Mesodermal cell (in vitro differentiated cells): ENCODE measurements around the gene RSL24D1. TPM values are rescaled to one million over a fixed set of nuclear protein-coding genes. Genes with fewer than 3 reads are reported as not detected.

Experiments
- H3K27ac ChIP-seq: 2 replicates; pipeline ENCODE4 v1.7.0; 2013; ENCODE audit warnings: mild to moderate bottlenecking, low read depth, low read length, moderate library complexity; ENCODE audit not compliant: severe bottlenecking
- H3K36me3 ChIP-seq: 2 replicates; pipeline ENCODE4 v1.7.1; 2013; ENCODE audit warnings: mild to moderate bottlenecking, low read length, moderate library complexity; ENCODE audit not compliant: control insufficient read depth, insufficient read depth
- H3K4me1 ChIP-seq: one replicate; pipeline ENCODE4 v1.7.1; 2013; ENCODE audit warnings: mild to moderate bottlenecking, low read length; ENCODE audit not compliant: insufficient read depth, control insufficient read depth, poor library complexity, severe bottlenecking
- H3K4me3 ChIP-seq: 2 replicates; pipeline ENCODE4 v1.7.0; 2013; ENCODE audit warnings: low read length, control low read depth, mild to moderate bottlenecking; ENCODE audit not compliant: insufficient read depth, poor library complexity, severe bottlenecking; ENCODE audit errors: extremely low read depth
- H3K9me3 ChIP-seq: 2 replicates; pipeline ENCODE4 v1.7.1; 2013; ENCODE audit warnings: mild to moderate bottlenecking, low read length, moderate library complexity; ENCODE audit not compliant: control insufficient read depth
- WGBS, 2 experiments: methylation state at CpG; one replicate each; pipeline ENCODE4 v1.1.5; 2013; ENCODE audit warnings: missing lambda C conversion rate in 2 of 2; ENCODE audit not compliant: insufficient coverage in 2 of 2; 5-methylcytosine and 5-hydroxymethylcytosine counted together
- polyA plus RNA-seq, 2 experiments: library from polyadenylated mRNA; stranded (reverse); fragments of 50-300 nt; gene quantifications; one replicate each; pipeline ENCODE4 v1.2.3, GENCODE V29; 2013

The RSL24D1 gene
- polyA plus RNA-seq (2013, experiment 1 of 2), result 104 TPM
- 127 TPM for polyA plus RNA-seq (2013, experiment 2 of 2)

DNA sequence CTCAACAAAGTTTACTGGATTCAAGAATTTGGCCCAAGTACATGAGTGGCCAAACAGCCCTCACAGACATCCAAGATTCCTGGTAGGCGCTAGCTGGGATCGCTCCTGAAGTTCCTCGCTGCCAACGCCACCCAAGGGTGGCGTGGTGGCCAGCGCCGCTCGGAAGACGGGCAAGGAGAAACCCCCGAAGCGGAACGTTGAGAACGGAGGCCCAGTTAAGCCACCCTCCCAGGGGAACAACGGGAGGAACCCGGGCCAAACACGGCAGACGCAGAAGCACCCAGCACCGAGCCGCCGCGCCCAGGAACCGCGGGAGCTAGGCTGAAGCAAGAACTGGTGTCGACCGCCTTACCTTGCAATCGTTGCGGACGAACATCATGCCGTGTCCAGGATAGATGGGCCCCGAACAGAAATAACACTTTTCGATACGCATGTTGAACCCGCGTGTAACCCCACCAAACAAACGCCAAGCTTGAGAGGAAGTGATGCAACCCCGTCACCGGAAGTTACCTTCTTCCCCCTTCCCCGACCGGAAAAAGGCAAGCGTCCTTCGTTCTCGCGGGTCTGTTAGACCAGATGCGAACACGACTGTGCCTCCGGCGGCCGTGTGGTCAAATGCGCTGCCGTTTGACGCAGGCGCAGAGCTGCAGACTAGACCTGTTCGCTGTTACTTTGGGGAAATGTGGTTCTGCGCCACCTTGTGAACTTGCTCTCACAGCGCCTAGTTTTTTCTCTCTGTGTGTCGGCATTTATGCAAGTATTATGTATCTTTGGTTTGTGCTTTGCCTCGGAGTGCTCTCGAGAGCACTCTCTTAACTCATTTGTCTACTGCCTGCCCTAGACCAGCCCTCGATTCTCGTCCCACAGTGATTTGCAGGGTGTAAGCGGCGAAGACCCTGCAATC lies at the start of gene RSL24D1:
Gene RSL24D1 (minus strand): TSS at position 484 of the 904 bp plus-strand sequence. CDS start 51 bp downstream, at position 433.
- H3K36me3 ChIP-seq, result peaks cover 23% of the 10 kb centered on the region
- 0 to 1% methylated on average over 57 to 58 of the region's 62 CpGs for WGBS, 2 experiments

DNA sequence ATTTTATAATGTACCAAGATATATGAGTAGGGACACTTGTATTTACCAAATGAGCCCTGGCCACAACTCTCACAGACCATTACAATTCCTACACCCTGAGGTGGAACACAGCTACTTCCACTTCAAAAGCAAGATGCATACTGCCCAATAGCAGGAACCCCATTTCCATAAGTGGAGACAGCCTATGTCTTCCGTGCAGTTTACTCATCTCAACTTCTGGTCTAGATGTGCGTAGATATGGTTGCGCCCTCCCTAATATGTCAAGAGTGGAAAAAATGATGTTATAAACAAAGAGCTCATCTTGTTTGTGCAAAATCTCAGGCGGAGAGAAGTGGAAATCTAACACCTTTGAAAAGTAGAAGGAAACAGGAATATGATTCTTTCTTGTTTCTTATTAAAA lies 48.3 kb upstream of the RSL24D1 start:
- Histone ChIP-seq H3K9me3 (no peaks in the 10 kb centered on the region), H3K27ac (no peak overlapping the region), H3K36me3 (no peaks in the 10 kb centered on the region), H3K4me3 (no peak overlapping the region), H3K4me1 (no peaks in the 10 kb centered on the region)
- 75 to 100% methylated on average over 1 of the region's 4 CpGs for WGBS, 2 experiments

More for the DNA sequence above, at the start of gene RSL24D1:
- Histone ChIP-seq H3K4me1 (peaks cover 12% of the 10 kb centered on the region), H3K4me3 (peak within 1 kb of the TSS; percentile 85), H3K9me3 (no peaks in the 10 kb centered on the region), H3K27ac (peak within 1 kb of the TSS; percentile 97)

DNA sequence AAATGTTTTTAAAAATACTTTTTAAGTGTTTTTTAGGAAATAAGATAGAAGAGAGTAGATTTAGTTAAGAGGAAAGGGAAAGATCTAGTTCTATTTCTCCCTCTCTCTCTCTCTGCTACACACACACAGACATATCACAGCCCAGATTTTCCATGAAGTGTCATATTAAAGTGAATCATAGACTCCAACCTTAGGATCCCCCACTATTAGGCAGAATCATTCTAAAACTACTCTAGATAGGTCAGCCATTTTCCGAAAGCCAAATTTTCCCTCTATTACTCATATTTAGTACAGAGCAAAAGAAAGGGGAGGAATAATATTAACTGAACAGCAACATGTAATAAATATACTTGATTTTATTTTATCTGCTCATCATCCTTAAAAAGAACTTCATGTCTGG lies 45.1 kb upstream of the RSL24D1 start:
- H3K9me3 ChIP-seq, result no peaks in the 10 kb centered on the region
- no peak overlapping the region for H3K27ac ChIP-seq
- no peaks in the 10 kb centered on the region for H3K36me3 ChIP-seq
- H3K4me1 ChIP-seq, result no peaks in the 10 kb centered on the region
- no peak overlapping the region for H3K4me3 ChIP-seq
- no CpG with 5 or more reads among the region's 1 CpG for WGBS, 2 experiments

DNA sequence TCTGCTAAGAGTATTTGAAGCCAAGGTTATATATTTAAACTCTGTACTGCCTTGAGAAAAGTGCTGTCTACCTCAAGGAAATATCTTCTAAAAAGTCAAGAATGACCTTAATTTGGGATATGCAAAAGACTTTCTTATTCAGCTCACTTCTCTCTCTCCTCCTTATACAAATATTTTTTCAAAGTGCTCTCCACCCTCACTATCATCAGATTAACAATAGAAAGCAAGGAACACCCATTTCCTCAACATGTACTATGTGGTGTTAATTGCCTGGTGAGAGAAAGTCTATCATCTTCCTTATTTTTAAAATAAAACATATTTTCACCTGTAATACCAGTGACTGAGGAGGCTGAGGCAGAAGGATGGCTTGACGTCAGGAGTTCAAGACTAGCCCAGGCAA lies 44.4 kb upstream of the RSL24D1 start:
- no peak overlapping the region for H3K27ac ChIP-seq
- H3K4me3 ChIP-seq, result no peak overlapping the region
- no peaks in the 10 kb centered on the region for H3K4me1 ChIP-seq
- H3K36me3 ChIP-seq, result no peaks in the 10 kb centered on the region
- no CpG with 5 or more reads among the region's 1 CpG for WGBS, 2 experiments
- H3K9me3 ChIP-seq, result no peaks in the 10 kb centered on the region

DNA sequence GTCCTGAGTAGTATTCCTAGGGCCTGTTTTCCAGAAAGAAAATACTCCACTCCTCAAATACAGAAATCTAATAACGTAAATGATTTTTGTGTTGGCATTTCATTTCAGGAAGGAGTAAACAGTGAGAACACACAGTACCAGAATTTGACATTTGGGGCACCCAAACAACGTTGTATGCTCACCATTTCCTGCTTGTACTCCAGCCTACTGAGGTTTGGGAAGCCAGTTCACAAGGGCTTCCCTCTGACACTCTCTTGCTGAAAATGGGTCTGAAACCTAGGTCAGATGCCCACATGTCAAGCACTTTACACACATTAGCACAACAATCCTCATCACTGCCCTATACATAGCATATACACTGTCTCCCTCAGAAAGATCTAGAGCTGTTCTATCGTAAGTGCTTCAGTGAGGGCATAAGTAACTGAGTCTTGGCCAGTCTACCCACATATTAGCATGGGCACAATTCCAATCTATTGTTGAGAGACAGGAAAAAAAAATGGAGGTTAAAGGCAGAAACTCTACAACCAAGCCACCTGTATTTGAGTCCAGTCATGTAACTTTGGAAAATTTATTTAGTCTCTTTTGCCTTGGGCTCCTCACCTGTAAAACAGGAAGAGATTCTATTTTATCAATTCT lies 43.5 kb upstream of the RSL24D1 start:
- Histone ChIP-seq H3K4me1 (no peaks in the 10 kb centered on the region), H3K9me3 (no peaks in the 10 kb centered on the region), H3K4me3 (no peak overlapping the region), H3K27ac (no peak overlapping the region), H3K36me3 (no peaks in the 10 kb centered on the region)
- WGBS, 2 experiments, result 83 to 100% methylated on average over 1 of the region's 3 CpGs

DNA sequence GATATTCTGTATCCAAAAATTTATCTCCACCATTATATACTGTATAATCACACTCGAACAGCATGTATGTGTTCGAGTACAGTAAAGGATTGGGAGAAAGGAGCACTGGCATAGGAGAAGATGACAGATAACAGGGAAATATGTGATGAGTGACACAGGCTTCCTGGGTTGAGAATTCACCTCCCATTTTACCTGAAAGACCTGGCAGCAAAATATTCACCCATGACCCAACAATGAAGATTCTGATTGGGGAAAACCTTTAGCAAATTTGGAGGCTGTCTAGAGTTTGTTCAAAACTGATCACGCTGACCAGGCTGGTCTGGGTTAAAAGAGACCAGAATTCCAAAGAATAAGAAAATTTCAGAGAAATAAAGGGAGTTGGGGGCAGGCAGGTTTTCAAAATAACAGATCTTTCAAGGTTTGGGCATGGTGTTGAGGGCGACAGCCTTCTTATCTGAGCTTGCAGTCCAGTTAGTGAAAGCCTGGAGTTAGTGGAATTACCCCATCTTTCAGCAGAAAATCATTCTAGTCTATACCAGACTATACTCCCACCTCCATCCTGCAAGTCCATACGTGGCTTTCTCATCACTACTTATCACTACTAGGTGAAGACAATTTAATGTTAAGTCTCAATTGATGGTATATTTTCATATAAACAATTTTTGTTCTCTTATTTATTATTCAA lies 42.8 kb upstream of the RSL24D1 start:
- Histone ChIP-seq H3K36me3 (no peaks in the 10 kb centered on the region), H3K27ac (no peak overlapping the region), H3K4me3 (no peak overlapping the region), H3K4me1 (no peaks in the 10 kb centered on the region), H3K9me3 (no peaks in the 10 kb centered on the region)
- 100% methylated on average over 1 to 2 of the region's 5 CpGs for WGBS, 2 experiments

DNA sequence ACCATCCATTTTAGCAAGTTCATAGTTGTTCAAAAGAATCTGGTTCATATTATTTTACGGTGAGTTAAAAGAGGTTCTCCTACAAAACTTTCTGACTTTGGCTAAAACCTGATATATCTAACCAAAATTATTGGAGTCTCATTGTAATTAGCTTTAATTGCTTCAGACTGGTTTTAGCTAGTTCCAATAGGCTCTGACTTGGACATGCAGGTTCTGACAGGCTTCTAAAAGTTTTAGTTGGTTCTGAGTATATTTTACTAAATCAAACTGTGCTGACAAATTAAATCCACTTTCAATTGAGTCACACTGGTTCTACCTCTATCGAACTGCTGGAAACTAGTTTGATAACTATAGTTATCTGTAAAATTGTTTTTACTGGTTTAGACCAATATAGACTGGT lies 42.1 kb upstream of the RSL24D1 start:
- no peaks in the 10 kb centered on the region for H3K9me3 ChIP-seq
- no peaks in the 10 kb centered on the region for H3K4me1 ChIP-seq
- WGBS, 2 experiments, result no CpG with 5 or more reads among the region's 2 CpGs
- no peak overlapping the region for H3K4me3 ChIP-seq
- no peak overlapping the region for H3K27ac ChIP-seq
- H3K36me3 ChIP-seq, result no peaks in the 10 kb centered on the region

DNA sequence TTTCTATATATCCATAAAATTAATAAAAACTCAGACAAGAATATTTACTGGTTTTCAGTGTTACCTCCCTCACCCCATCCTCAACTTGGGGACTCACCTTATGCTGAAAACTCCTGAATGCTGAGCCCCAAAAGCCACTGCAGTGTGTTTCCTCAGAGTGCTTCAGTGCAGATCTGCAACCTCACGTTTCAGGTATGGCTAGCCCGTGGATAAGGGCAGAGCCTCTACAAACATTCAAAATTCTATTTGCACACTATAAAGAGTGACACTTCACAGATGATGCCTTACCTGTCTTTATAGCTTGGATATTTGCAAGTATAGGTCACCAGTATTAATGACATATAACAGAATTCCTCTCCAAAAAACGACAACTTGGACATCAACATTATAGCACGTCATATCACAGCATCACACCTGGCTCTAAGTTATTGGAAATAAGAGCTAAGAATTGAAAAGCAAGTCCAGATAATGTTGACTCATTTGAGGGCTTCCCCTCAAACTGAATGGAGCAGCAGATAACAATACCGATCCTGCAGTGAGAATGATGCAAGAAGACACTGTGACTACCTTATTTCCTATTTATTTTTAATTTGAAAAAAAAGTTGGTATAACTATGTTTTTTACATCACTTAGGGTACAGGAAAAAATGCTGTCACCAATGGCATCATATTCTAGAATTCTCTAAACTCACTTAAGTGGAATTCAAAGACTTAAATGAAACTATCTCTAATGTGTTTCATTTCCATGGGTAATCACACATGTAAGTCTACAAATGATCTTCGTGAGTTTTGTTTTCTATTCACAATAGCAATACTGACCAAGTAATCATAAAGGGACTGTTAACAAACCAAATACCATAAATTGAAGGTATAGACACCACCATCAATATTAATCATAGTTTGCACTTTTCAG lies 40.7 kb upstream of the RSL24D1 start:
- no peaks in the 10 kb centered on the region for H3K4me1 ChIP-seq
- 100% methylated on average over 1 of the region's 6 CpGs; no CpG with 5 or more reads in 1 of the 2 experiments for WGBS, 2 experiments
- H3K4me3 ChIP-seq, result no peak overlapping the region
- no peaks in the 10 kb centered on the region for H3K9me3 ChIP-seq
- H3K36me3 ChIP-seq, result no peaks in the 10 kb centered on the region
- H3K27ac ChIP-seq, result no peak overlapping the region

DNA sequence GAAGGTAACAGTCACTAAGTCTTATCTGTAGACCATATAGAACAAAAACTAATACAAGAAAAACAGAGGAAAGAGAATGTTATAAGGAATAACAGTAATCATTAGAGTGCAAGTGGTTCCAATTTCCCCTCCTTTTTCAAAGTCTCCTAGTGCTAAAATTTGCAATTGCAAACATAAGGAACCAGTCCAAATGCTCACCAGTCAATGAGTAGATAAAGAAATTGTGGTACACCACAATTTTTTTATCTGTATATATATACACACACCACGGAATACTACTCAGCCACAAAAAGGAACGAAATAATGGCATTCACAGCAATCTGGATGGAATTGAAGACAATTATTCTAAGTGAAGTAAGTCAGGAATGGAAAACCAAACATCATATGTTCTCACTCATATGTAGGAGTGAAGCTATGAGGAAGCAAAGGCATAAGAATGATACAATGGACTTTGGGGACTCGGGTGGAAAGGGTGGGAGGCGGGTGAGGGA lies 38.9 kb upstream of the RSL24D1 start:
- no CpG with 5 or more reads among the region's 4 CpGs for WGBS, 2 experiments
- Histone ChIP-seq H3K9me3 (no peaks in the 10 kb centered on the region), H3K4me1 (no peaks in the 10 kb centered on the region), H3K36me3 (no peaks in the 10 kb centered on the region), H3K27ac (no peak overlapping the region), H3K4me3 (no peak overlapping the region)

DNA sequence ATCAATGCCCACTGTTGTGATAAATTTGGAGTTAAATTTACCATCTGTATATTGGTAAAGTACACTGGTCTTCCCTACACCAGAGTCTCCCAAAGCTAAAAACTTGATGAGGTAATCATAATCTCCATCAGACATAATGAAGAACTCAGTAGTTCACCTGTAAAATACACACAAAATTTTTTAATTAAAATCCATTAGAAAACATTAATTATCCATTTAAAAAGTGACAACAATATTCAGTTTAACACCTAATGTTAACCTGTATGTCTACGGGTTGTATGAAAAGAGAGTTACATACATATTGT lies 38.0 kb upstream of the RSL24D1 start:
- H3K4me1 ChIP-seq, result no peaks in the 10 kb centered on the region
- H3K36me3 ChIP-seq, result no peaks in the 10 kb centered on the region
- H3K4me3 ChIP-seq, result no peak overlapping the region
- no CpG with 5 or more reads among the region's 1 CpG for WGBS, 2 experiments
- H3K27ac ChIP-seq, result no peak overlapping the region
- no peaks in the 10 kb centered on the region for H3K9me3 ChIP-seq
